Neural cell (in vitro differentiated cells): Measurements from ENCODE around the gene PLXDC1.

Experiments used
- CTCF ChIP-seq: fragments of 450-650 bp; IDR thresholded peaks from 2 replicates; pipeline ENCODE4 v1.5.1; 2014; ENCODE audit warnings: antibody characterized with exemption, mild to moderate bottlenecking, moderate library complexity; ENCODE audit not compliant: poor library complexity, severe bottlenecking
- EZH2 ChIP-seq: fragments of 200-600, 300-800 bp; shearing (Covaris generic), sonication (generic); IDR thresholded peaks from 2 replicates; pipeline ENCODE4 v1.6.1; 2014; ENCODE audit warnings: antibody characterized with exemption, low read length, borderline replicate concordance, mild to moderate bottlenecking; ENCODE audit not compliant: insufficient read depth, poor library complexity, severe bottlenecking
- MXI1 ChIP-seq: fragments of 450-650 bp; conservative IDR thresholded peaks from 2 replicates; pipeline ENCODE4 v1.6.1; 2014; ENCODE audit warnings: antibody characterized with exemption, mild to moderate bottlenecking; ENCODE audit not compliant: poor library complexity, severe bottlenecking
- POLR2AphosphoS5 ChIP-seq: IDR thresholded peaks from 2 replicates; pipeline ENCODE4 v1.6.1; 2012
- RAD21 ChIP-seq: fragments of 450-650 bp; conservative IDR thresholded peaks from 2 replicates; pipeline ENCODE4 v1.6.1; 2014; ENCODE audit warnings: antibody characterized with exemption, mild to moderate bottlenecking, moderate library complexity
- TAF1 ChIP-seq: IDR thresholded peaks from 2 replicates; pipeline ENCODE4 v1.6.1; 2012; ENCODE audit warnings: low read depth
- TF ChIP-seq, protein P1 (sequence below): IDR thresholded peaks from 2 replicates; pipeline ENCODE4 v1.6.1; 2012; ENCODE audit warnings: borderline replicate concordance

DNA sequence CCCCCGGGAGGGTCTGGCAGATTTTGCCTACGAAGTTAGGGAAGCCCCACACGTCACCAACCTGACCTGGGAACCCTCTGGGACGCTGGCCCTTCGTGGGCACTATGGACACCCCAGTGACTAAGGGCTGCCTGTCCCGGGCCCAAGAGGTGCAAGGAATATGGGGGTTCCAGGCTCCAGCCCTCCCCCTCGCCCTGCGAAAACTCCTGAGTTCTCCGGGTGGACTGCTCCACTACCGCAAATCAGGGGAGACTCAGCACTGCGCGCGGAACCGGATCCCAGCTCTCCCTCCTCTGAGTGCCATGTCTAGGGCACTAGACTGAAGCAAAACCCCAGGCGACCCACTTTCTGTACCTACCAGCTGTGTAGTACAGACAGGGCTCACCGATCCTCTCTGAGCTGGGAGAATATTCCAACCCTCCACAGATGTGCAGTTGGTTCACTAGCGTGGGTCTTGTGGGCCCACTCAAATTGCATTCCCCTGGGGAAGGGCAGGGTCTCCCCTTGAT lies 14.5 kb upstream of the PLXDC1 start, which contains the start of gene ARL5C:
- no peak for TF ChIP-seq CTCF
- no peak for TF ChIP-seq EZH2
- TF ChIP-seq RAD21 = no peak
- TF ChIP-seq POLR2AphosphoS5 = no peak
- TF ChIP-seq, protein P1, sequence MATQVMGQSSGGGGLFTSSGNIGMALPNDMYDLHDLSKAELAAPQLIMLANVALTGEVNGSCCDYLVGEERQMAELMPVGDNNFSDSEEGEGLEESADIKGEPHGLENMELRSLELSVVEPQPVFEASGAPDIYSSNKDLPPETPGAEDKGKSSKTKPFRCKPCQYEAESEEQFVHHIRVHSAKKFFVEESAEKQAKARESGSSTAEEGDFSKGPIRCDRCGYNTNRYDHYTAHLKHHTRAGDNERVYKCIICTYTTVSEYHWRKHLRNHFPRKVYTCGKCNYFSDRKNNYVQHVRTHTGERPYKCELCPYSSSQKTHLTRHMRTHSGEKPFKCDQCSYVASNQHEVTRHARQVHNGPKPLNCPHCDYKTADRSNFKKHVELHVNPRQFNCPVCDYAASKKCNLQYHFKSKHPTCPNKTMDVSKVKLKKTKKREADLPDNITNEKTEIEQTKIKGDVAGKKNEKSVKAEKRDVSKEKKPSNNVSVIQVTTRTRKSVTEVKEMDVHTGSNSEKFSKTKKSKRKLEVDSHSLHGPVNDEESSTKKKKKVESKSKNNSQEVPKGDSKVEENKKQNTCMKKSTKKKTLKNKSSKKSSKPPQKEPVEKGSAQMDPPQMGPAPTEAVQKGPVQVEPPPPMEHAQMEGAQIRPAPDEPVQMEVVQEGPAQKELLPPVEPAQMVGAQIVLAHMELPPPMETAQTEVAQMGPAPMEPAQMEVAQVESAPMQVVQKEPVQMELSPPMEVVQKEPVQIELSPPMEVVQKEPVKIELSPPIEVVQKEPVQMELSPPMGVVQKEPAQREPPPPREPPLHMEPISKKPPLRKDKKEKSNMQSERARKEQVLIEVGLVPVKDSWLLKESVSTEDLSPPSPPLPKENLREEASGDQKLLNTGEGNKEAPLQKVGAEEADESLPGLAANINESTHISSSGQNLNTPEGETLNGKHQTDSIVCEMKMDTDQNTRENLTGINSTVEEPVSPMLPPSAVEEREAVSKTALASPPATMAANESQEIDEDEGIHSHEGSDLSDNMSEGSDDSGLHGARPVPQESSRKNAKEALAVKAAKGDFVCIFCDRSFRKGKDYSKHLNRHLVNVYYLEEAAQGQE = no peak
- TF ChIP-seq MXI1 = no peak
- no peak for TF ChIP-seq TAF1
